Keratinocyte (primary cell): ENCODE results near the gene ZNF467. TPM values are rescaled to one million over a fixed set of nuclear protein-coding genes. Genes with fewer than 3 reads are reported as not detected.

Source experiments
- DNase-seq: peaks from one replicate; pipeline ENCODE4 v3.0.0-alpha.2; 2011; ENCODE audit warnings: low read depth, missing footprints, low spot score
- FAIRE-seq: peaks from 2 replicates; lab custom pipeline; 2011; peaks lifted over from hg19 to GRCh38; lab: Jason Lieb, UNC
- H2AFZ ChIP-seq: 2 replicates; pipeline ENCODE4 v1.6.0; 2012; ENCODE audit warnings: low read length, control low read depth, inconsistent platforms; ENCODE audit not compliant: control insufficient read depth
- H3K27ac ChIP-seq: 2 replicates; pipeline ENCODE4 v1.5.1; 2011; ENCODE audit warnings: low read length; ENCODE audit not compliant: control insufficient read depth, insufficient read depth
- H3K27me3 ChIP-seq: 3 replicates; pipeline ENCODE4 v1.6.0; 2011; ENCODE audit warnings: low read length; ENCODE audit not compliant: control insufficient read depth, insufficient read depth; ENCODE audit errors: extremely low read depth
- H3K36me3 ChIP-seq, 2 experiments: 2 replicates in 1 of 2; 3 replicates in 1 of 2; pipeline ENCODE4 v1.5.1; 2011; ENCODE audit warnings: low read length in 2 of 2, mild to moderate bottlenecking in 1 of 2; ENCODE audit not compliant: control insufficient read depth in 2 of 2, insufficient read depth in 2 of 2; ENCODE audit errors: extremely low read depth in 1 of 2
- H3K4me1 ChIP-seq: 3 replicates; pipeline ENCODE4 v1.5.1; 2011; ENCODE audit warnings: low read length; ENCODE audit not compliant: control insufficient read depth, insufficient read depth; ENCODE audit errors: extremely low read depth
- H3K4me2 ChIP-seq: 3 replicates; pipeline ENCODE4 v1.6.0; 2011; ENCODE audit warnings: low read depth, low read length; ENCODE audit not compliant: control insufficient read depth, insufficient read depth; ENCODE audit errors: extremely low read depth
- H3K4me3 ChIP-seq, 3 experiments: fragments of 200-600 bp in 1 of 3; sonication (generic) in 1 of 3; 2 replicates in 2 of 3; 3 replicates in 1 of 3; pipeline ENCODE4 v1.5.1; 2011 to 2016; ENCODE audit warnings: low read length in 3 of 3, mild to moderate bottlenecking in 3 of 3, control low read depth in 2 of 3, inconsistent platforms in 1 of 3, low read depth in 1 of 3, mixed read lengths in 1 of 3, mixed run types in 1 of 3, moderate library complexity in 1 of 3; ENCODE audit not compliant: control insufficient read depth in 2 of 3, insufficient read depth in 2 of 3; ENCODE audit errors: extremely low read depth in 1 of 3
- H3K79me2 ChIP-seq: 2 replicates; pipeline ENCODE4 v1.6.0; 2012; ENCODE audit warnings: low read length; ENCODE audit not compliant: control insufficient read depth, insufficient read depth
- H3K9ac ChIP-seq: 3 replicates; pipeline ENCODE4 v1.6.0; 2011; ENCODE audit warnings: low read length; ENCODE audit not compliant: control insufficient read depth, insufficient read depth; ENCODE audit errors: extremely low read depth
- H3K9me1 ChIP-seq: 3 replicates; pipeline ENCODE4 v1.6.0; 2011; ENCODE audit warnings: low read length; ENCODE audit not compliant: control insufficient read depth, insufficient read depth; ENCODE audit errors: extremely low read depth
- H3K9me3 ChIP-seq: 2 replicates; pipeline ENCODE4 v1.5.1; 2012; ENCODE audit warnings: low read depth, low read length; ENCODE audit not compliant: control insufficient read depth
- H4K20me1 ChIP-seq: 3 replicates; pipeline ENCODE4 v1.6.0; 2011; ENCODE audit warnings: low read length; ENCODE audit not compliant: control insufficient read depth, insufficient read depth; ENCODE audit errors: extremely low read depth
- CTCF ChIP-seq, 3 experiments: IDR thresholded peaks in 1 of 3; conservative IDR thresholded peaks in 1 of 3; optimal IDR thresholded peaks in 1 of 3; 2 replicates in 2 of 3; 3 replicates in 1 of 3; pipeline versions ENCODE3 to v1.5.1; 2011; ENCODE audit warnings: low read length in 3 of 3, mild to moderate bottlenecking in 3 of 3, moderate library complexity in 2 of 3, control low read depth in 1 of 3, inconsistent platforms in 1 of 3; ENCODE audit not compliant: insufficient read depth in 2 of 3; ENCODE audit errors: extremely low read depth in 1 of 3
- EZH2 ChIP-seq: IDR thresholded peaks from one replicate; pipeline ENCODE4 v1.6.1; 2012; ENCODE audit warnings: inconsistent platforms, mild to moderate bottlenecking, low read length, moderate library complexity
- dilution Hi-C: fragments of 300-500 bp; cut with MboI; formaldehyde crosslinking; loops from one replicate; pipeline ENCODE4 v1.7.0; 2020; ENCODE audit warnings: low sequenced_read_pairs; ENCODE audit not compliant: extremely low pct_ligation_motif_present
- polyA plus RNA-seq, 5 experiments: library from polyadenylated mRNA; depleted of rRNA in 3 of 5; stranded (reverse) in 3 of 5; stranded (forward) in 1 of 5; unstranded in 1 of 5; fragments of >200 nt; gene quantifications; 1 replicate in 1 of 5; 2 replicates in 3 of 5; 3 replicates in 1 of 5; pipeline versions ENCODE4 v1.2.1 to v1.2.3, GENCODE V29; 2011 to 2012; ENCODE audit warnings: missing spikeins in 2 of 5, low read depth in 1 of 5, low replicate concordance in 1 of 5

ZNF467 gene
- polyA plus RNA-seq, 1 donor (not counting 4 experiments of a cell fraction or from before 2014, with no cell fraction given): 0.31 TPM

- Histone ChIP-seq H3K4me3 (no peak overlapping the region), H3K9me3 (no peaks in the 10 kb centered on the region), H3K9me1 (no peaks in the 10 kb centered on the region), H4K20me1 (no peaks in the 10 kb centered on the region), H3K27me3 (no peaks in the 10 kb centered on the region), H3K4me1 (no peaks in the 10 kb centered on the region), H2AFZ (no peak overlapping the region), H3K36me3 (no peaks in the 10 kb centered on the region), H3K9ac (no peak overlapping the region), H3K4me2 (no peak overlapping the region), H3K79me2 (no peaks in the 10 kb centered on the region), H3K27ac (no peak overlapping the region)
- FAIRE-seq (no peak), DNase-seq (no peak)
- TF ChIP-seq CTCF (optimal IDR thresholded peaks at IDR 0.05 in 1 of 3, IDR thresholded peaks at IDR 0.05 in 1 of 3, conservative IDR thresholded peaks at IDR 0.05 in 1 of 3; ENCODE audit: extremely low read depth in 1 of 3, insufficient read depth in 2 of 3, low read length in 3 of 3) (no peak), EZH2 (no peak)
- dilution Hi-C loops: no loop called here
These were observed 27.7 kb upstream of the ZNF467 start for GRCh38 chr7:149801002-149801566.

- H3K27me3 ChIP-seq: peaks cover 1% of the 10 kb centered on the region
- FAIRE-seq: no peak
- dilution Hi-C loops: no loop called here
These were observed 26.8 kb upstream of the ZNF467 start for GRCh38 chr7:149800169-149800555.

More at GRCh38 chr7:149800169-149800555, 26.8 kb upstream of the ZNF467 start:
- DNase-seq: no peak
- Histone ChIP-seq H3K4me2 (no peak overlapping the region), H3K9me1 (no peaks in the 10 kb centered on the region), H2AFZ (no peak overlapping the region), H3K4me1 (no peaks in the 10 kb centered on the region), H3K36me3 (no peaks in the 10 kb centered on the region), H3K9ac (no peak overlapping the region), H4K20me1 (no peaks in the 10 kb centered on the region), H3K79me2 (no peaks in the 10 kb centered on the region), H3K9me3 (no peaks in the 10 kb centered on the region), H3K27ac (no peak overlapping the region), H3K4me3 (no peak overlapping the region)
- TF ChIP-seq CTCF (optimal IDR thresholded peaks at IDR 0.05 in 1 of 3, IDR thresholded peaks at IDR 0.05 in 1 of 3, conservative IDR thresholded peaks at IDR 0.05 in 1 of 3; ENCODE audit: extremely low read depth in 1 of 3, insufficient read depth in 2 of 3, low read length in 3 of 3): no peak
- no peak for TF ChIP-seq EZH2
